Measurements from ENCODE around the gene ADAM17.

The ADAM17 gene

GRCh38 chr2:9473308-9473984 is 82.2 kb downstream of the ADAM17 start:
- DNase-seq (ENCODE audit: low read depth in 2 of 3, low spot score in 2 of 3), result peak in 1 of 3 experiments; percentile 7

- DNase-seq (ENCODE audit: low read depth in 2 of 3, low spot score in 2 of 3), result no peak
These were observed 83.1 kb downstream of the ADAM17 start for GRCh38 chr2:9472511-9472910.

GRCh38 chr2:9471206-9471605 is 84.4 kb downstream of the ADAM17 start:
- no peak for DNase-seq (ENCODE audit: low read depth in 2 of 3, low spot score in 2 of 3)

GRCh38 chr2:9467687-9468086 is 87.9 kb downstream of the ADAM17 start:
- DNase-seq (ENCODE audit: low read depth in 2 of 3, low spot score in 2 of 3), result no peak

- DNase-seq (ENCODE audit: low read depth in 2 of 3, low spot score in 2 of 3), result no peak
These were observed 89.4 kb downstream of the ADAM17 start for GRCh38 chr2:9466147-9466683.

- no peak for DNase-seq (ENCODE audit: low read depth in 2 of 3, low spot score in 2 of 3)
These were observed 90.5 kb downstream of the ADAM17 start for GRCh38 chr2:9465170-9465569.

- no peak for DNase-seq (ENCODE audit: low read depth in 2 of 3, low spot score in 2 of 3)
These were observed 92.0 kb downstream of the ADAM17 start for GRCh38 chr2:9463698-9464034.

- DNase-seq (ENCODE audit: low read depth in 2 of 3, low spot score in 2 of 3), result no peak
These were observed 92.5 kb downstream of the ADAM17 start for GRCh38 chr2:9462886-9463697.

- no peak for DNase-seq (ENCODE audit: low read depth in 2 of 3, low spot score in 2 of 3)
These were observed 93.3 kb downstream of the ADAM17 start for GRCh38 chr2:9462313-9462712.

- DNase-seq (ENCODE audit: low read depth in 2 of 3, low spot score in 2 of 3), result no peak
These were observed 94.6 kb downstream of the ADAM17 start for GRCh38 chr2:9461079-9461478.

GRCh38 chr2:9460441-9461017 is 95.1 kb downstream of the ADAM17 start:
- no peak for DNase-seq (ENCODE audit: low read depth in 2 of 3, low spot score in 2 of 3)

- no peak for DNase-seq (ENCODE audit: low read depth in 2 of 3, low spot score in 2 of 3)
These were observed 104.4 kb downstream of the ADAM17 start for GRCh38 chr2:9451231-9451630.

GRCh38 chr2:9445089-9445488 is 110.5 kb downstream of the ADAM17 start:
- DNase-seq (ENCODE audit: low read depth in 2 of 3, low spot score in 2 of 3), result no peak

GRCh38 chr2:9443526-9443925 is 112.1 kb downstream of the ADAM17 start:
- DNase-seq (ENCODE audit: low read depth in 2 of 3, low spot score in 2 of 3), result no peak

- no peak for DNase-seq (ENCODE audit: low read depth in 2 of 3, low spot score in 2 of 3)
These were observed 114.1 kb downstream of the ADAM17 start for GRCh38 chr2:9441556-9441955.

GRCh38 chr2:9440058-9440727 is 115.4 kb downstream of the ADAM17 start:
- DNase-seq (ENCODE audit: low read depth in 2 of 3, low spot score in 2 of 3), result no peak

GRCh38 chr2:9439536-9439935 is 116.1 kb downstream of the ADAM17 start:
- DNase-seq (ENCODE audit: low read depth in 2 of 3, low spot score in 2 of 3), result no peak

Measured in activated CD8-positive, alpha-beta memory T cell treated with anti-CD3 and anti-CD28 coated beads for 48 hours (primary cell).